SK-N-SH (cell line): Measurements from ENCODE around the gene ARL6IP5. TPM values are rescaled to one million over a fixed set of nuclear protein-coding genes. Genes with fewer than 3 reads are reported as not detected.

Experiments
- CTCF ChIA-PET: fragments of 300-600, 350-600 bp; formaldehyde crosslinking; extraction: SDS; loops from one replicate; lab custom pipeline; 2021; lab: Yijun Ruan, JAX
- POLR2A ChIA-PET: fragments of 350-600 bp; sonication (Branson Sonifier 250); formaldehyde crosslinking; extraction: SDS; loops from one replicate; lab custom pipeline; 2020; ENCODE audit warnings: antibody characterized with exemption, inconsistent platforms; lab: Yijun Ruan, JAX
- DNase-seq: peaks from one replicate; pipeline ENCODE4 v3.0.0; 2012
- H2AFZ ChIP-seq: fragments of 200-600 bp; sonication (generic); 2 replicates; pipeline ENCODE4 v1.8.1; 2016; ENCODE audit warnings: antibody characterized with exemption, mild to moderate bottlenecking, low read depth
- H3F3A ChIP-seq: fragments of 200-600 bp; sonication (generic); replicated peaks from 2 replicates; pipeline ENCODE3; 2016; ENCODE audit warnings: antibody characterized with exemption, mild to moderate bottlenecking; ENCODE audit not compliant: insufficient read depth
- H3K27ac ChIP-seq, 2 experiments: fragments of 200-500 bp in 1 of 2; fragments of 200-600 bp in 1 of 2; sonication (Bioruptor generic) in 1 of 2; sonication (generic), shearing (Covaris generic) in 1 of 2; 2 replicates each; pipeline versions ENCODE4 v1.5.1 to v1.6.1; 2014 to 2016; ENCODE audit warnings: low read depth in 2 of 2, inconsistent platforms in 1 of 2, low read length in 1 of 2, mild to moderate bottlenecking in 1 of 2, mixed read lengths in 1 of 2
- H3K27me3 ChIP-seq: fragments of 200-600 bp; sonication (generic), shearing (Covaris generic); 2 replicates; pipeline ENCODE4 v1.6.1; 2016; ENCODE audit warnings: mixed run types; ENCODE audit not compliant: insufficient read depth
- H3K36me3 ChIP-seq, 2 experiments: fragments of 200-500 bp in 1 of 2; fragments of 200-600 bp in 1 of 2; sonication (Bioruptor generic) in 1 of 2; sonication (generic) in 1 of 2; replicated peaks in 1 of 2; 2 replicates each; pipeline versions ENCODE3 to v1.5.1; 2014 to 2016; ENCODE audit warnings: low read length in 1 of 2, mild to moderate bottlenecking in 1 of 2; ENCODE audit not compliant: insufficient read depth in 2 of 2, control insufficient read depth in 1 of 2
- H3K4me1 ChIP-seq, 2 experiments: fragments of 200-500 bp in 1 of 2; fragments of 200-600 bp in 1 of 2; sonication (Bioruptor generic) in 1 of 2; sonication (generic), shearing (Covaris generic) in 1 of 2; 2 replicates each; pipeline versions ENCODE4 v1.5.1 to v1.6.1; 2014 to 2016; ENCODE audit warnings: low read depth in 1 of 2, low read length in 1 of 2, mixed run types in 1 of 2; ENCODE audit not compliant: insufficient read depth in 2 of 2, control insufficient read depth in 1 of 2
- H3K4me2 ChIP-seq: fragments of 200-600 bp; sonication (generic), shearing (Covaris generic); 2 replicates; pipeline ENCODE4 v1.6.1; 2017; ENCODE audit warnings: mixed run types
- H3K4me3 ChIP-seq, 2 experiments: fragments of 200-500 bp in 1 of 2; fragments of 200-600 bp in 1 of 2; sonication (Bioruptor generic) in 1 of 2; sonication (generic), shearing (Covaris generic) in 1 of 2; 2 replicates each; pipeline versions ENCODE4 v1.5.1 to v1.8.1; 2014 to 2016; ENCODE audit warnings: low read depth in 2 of 2, inconsistent platforms in 1 of 2, low read length in 1 of 2, mild to moderate bottlenecking in 1 of 2, mixed read lengths in 1 of 2, moderate library complexity in 1 of 2
- H3K79me2 ChIP-seq: fragments of 200-600 bp; sonication (generic); 2 replicates; pipeline ENCODE4 v1.8.1; 2017; ENCODE audit warnings: mild to moderate bottlenecking; ENCODE audit not compliant: insufficient read depth
- H3K9ac ChIP-seq: fragments of 200-600 bp; sonication (generic); 2 replicates; pipeline ENCODE4 v1.6.1; 2017; ENCODE audit warnings: mixed run types
- H3K9me2 ChIP-seq: fragments of 200-600 bp; sonication (generic); 2 replicates; pipeline ENCODE4 v1.6.1; 2017; ENCODE audit warnings: mixed run types
- H3K9me3 ChIP-seq: fragments of 200-600 bp; sonication (generic); 2 replicates; pipeline ENCODE4 v1.6.1; 2017; ENCODE audit warnings: mixed run types, mild to moderate bottlenecking, moderate library complexity
- H4K20me1 ChIP-seq: fragments of 200-600 bp; sonication (generic); 2 replicates; pipeline ENCODE4 v1.6.1; 2017; ENCODE audit warnings: mild to moderate bottlenecking, mixed run types; ENCODE audit not compliant: insufficient read depth
- CHD2 ChIP-seq: fragments of 150-350 bp; IDR thresholded peaks from 2 replicates; pipeline ENCODE4 v1.6.1; 2018; ENCODE audit warnings: low read length; ENCODE audit not compliant: partially characterized antibody
- ELF1 ChIP-seq: IDR thresholded peaks from 2 replicates; pipeline ENCODE4 v1.4.0; 2012
- EZH2phosphoT487 ChIP-seq: fragments of 200-600 bp; sonication (generic); IDR thresholded peaks from 2 replicates; pipeline ENCODE4 v1.6.1; 2017; ENCODE audit warnings: low read depth, mixed run types, mild to moderate bottlenecking, antibody characterized with exemption, moderate library complexity, borderline replicate concordance
- FOSL2 ChIP-seq: IDR thresholded peaks from 2 replicates; pipeline ENCODE4 v1.4.0; 2012; ENCODE audit warnings: low read depth, mild to moderate bottlenecking, moderate library complexity, borderline replicate concordance
- GABPA ChIP-seq: IDR thresholded peaks from 2 replicates; pipeline ENCODE4 v1.4.0; 2012; ENCODE audit warnings: low read depth, mild to moderate bottlenecking
- JUND ChIP-seq: IDR thresholded peaks from 2 replicates; pipeline ENCODE4 v1.4.0; 2012
- MEF2A ChIP-seq: IDR thresholded peaks from 2 replicates; pipeline ENCODE4 v1.4.0; 2012; ENCODE audit warnings: low read depth, borderline replicate concordance
- MXI1 ChIP-seq: IDR thresholded peaks from 2 replicates; pipeline ENCODE4 v1.6.1; 2012; ENCODE audit warnings: mild to moderate bottlenecking, low read depth, low read length, improper control_type of control experiment
- NRF1 ChIP-seq: IDR thresholded peaks from 2 replicates; pipeline ENCODE4 v1.6.1; 2012; ENCODE audit warnings: low read depth, mild to moderate bottlenecking, low read length
- POLR2AphosphoS5 ChIP-seq: IDR thresholded peaks from 2 replicates; pipeline ENCODE4 v1.6.1; 2012; ENCODE audit warnings: low read depth, low read length
- RXRA ChIP-seq: IDR thresholded peaks from 2 replicates; pipeline ENCODE4 v1.4.0; 2012; ENCODE audit warnings: low read depth, mild to moderate bottlenecking, borderline replicate concordance
- SMC3 ChIP-seq: IDR thresholded peaks from 2 replicates; pipeline ENCODE4 v1.6.1; 2012; ENCODE audit warnings: low read depth, low read length, improper control_type of control experiment
- WGBS: methylation state at CpG from one replicate; pipeline ENCODE4 v1.1.6; 2017; ENCODE audit warnings: low lambda C conversion rate; 5-methylcytosine and 5-hydroxymethylcytosine counted together
- polyA plus RNA-seq, 3 experiments: library from polyadenylated mRNA; depleted of rRNA; stranded (reverse); fragments of >200 nt; gene quantifications; 2 replicates each; pipeline ENCODE4 v1.2.3, GENCODE V29; 2012
- TF ChIP-seq, protein P1 (sequence below): IDR thresholded peaks from 2 replicates; pipeline ENCODE4 v1.4.0; 2012; ENCODE audit warnings: low read depth
- TF ChIP-seq, protein P2 (sequence below): fragments of 200-600 bp; sonication (generic); IDR thresholded peaks from 2 replicates; pipeline ENCODE4 v1.6.1; 2017; ENCODE audit warnings: antibody characterized with exemption, mild to moderate bottlenecking, moderate library complexity
- TF ChIP-seq, protein P3 (sequence below): IDR thresholded peaks from 2 replicates; pipeline ENCODE4 v1.6.1; 2012; ENCODE audit warnings: mild to moderate bottlenecking, low read depth, low read length, moderate library complexity
- TF ChIP-seq, protein P4 (sequence below): IDR thresholded peaks from 2 replicates; pipeline ENCODE4; 2012

ARL6IP5 gene
- polyA plus RNA-seq, 1 of the 3 experiments (the other 2 are of a cell fraction): 64.6 TPM

DNA sequence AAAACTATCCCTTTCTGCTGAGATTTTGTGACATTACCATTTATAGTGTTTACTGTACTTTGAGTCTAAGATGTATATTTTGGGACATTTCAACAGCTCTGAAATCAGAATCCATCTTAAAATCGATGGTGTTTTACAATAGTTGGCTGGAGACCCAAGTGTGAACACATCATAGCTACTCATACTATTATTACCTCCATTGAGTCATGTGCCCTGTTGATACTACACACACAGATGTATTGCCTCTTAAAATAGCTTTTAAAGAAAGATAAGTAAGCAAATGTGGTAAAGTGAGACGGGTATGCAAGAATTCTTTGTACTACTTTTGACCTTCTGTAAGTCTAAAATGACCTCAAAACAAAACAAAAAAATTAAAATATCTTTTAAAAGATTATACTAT is 31.0 kb downstream of the ARL6IP5 start:
- TF ChIP-seq MEF2A (0 out of 2 replicates have a peak, but pooled peaks have one; percentile 24), NRF1 (no peak), POLR2AphosphoS5 (no peak), JUND (0 out of 2 replicates have a peak, but pooled peaks have one; percentile 2), RXRA (no peak), MXI1 (no peak), FOSL2 (peak; percentile 25; the same call in 1 of the 2 replicates)
- TF ChIP-seq, protein P1, sequence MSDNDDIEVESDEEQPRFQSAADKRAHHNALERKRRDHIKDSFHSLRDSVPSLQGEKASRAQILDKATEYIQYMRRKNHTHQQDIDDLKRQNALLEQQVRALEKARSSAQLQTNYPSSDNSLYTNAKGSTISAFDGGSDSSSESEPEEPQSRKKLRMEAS: no peak
- TF ChIP-seq, protein P2, sequence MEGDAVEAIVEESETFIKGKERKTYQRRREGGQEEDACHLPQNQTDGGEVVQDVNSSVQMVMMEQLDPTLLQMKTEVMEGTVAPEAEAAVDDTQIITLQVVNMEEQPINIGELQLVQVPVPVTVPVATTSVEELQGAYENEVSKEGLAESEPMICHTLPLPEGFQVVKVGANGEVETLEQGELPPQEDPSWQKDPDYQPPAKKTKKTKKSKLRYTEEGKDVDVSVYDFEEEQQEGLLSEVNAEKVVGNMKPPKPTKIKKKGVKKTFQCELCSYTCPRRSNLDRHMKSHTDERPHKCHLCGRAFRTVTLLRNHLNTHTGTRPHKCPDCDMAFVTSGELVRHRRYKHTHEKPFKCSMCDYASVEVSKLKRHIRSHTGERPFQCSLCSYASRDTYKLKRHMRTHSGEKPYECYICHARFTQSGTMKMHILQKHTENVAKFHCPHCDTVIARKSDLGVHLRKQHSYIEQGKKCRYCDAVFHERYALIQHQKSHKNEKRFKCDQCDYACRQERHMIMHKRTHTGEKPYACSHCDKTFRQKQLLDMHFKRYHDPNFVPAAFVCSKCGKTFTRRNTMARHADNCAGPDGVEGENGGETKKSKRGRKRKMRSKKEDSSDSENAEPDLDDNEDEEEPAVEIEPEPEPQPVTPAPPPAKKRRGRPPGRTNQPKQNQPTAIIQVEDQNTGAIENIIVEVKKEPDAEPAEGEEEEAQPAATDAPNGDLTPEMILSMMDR: no peak
- ChIA-PET CTCF (interaction anchor here (0.5 to 1.3 kb wide), 5 partner anchors 15 to 271 kb away, joined by 3 to 5 read pairs (median 4); no protein-coding TSS in a partner anchor), POLR2A (no interaction called here)
- no peak overlapping the region; the same call in 1 of the 2 replicates for H2AFZ ChIP-seq
- H3K4me2 ChIP-seq: no peak overlapping the region
- WGBS: 30% methylated on average over 2 of the region's 2 CpGs
- no peak overlapping the region for H3K9ac ChIP-seq
- no peaks in the 10 kb centered on the region for H3K9me2 ChIP-seq
- no peak overlapping the region for H3K4me3 ChIP-seq
- H3K79me2 ChIP-seq: no peaks in the 10 kb centered on the region
- no peaks in the 10 kb centered on the region for H3K9me3 ChIP-seq
- no peaks in the 10 kb centered on the region; a peak in 1 of 4 replicates for H3K4me1 ChIP-seq
- H3K36me3 ChIP-seq: no peaks in the 10 kb centered on the region
- H3K27me3 ChIP-seq: no peaks in the 10 kb centered on the region
- no peak for DNase-seq
- H4K20me1 ChIP-seq: no peaks in the 10 kb centered on the region
- no peak overlapping the region for H3K27ac ChIP-seq
- no peaks in the 10 kb centered on the region for H3F3A ChIP-seq

DNA sequence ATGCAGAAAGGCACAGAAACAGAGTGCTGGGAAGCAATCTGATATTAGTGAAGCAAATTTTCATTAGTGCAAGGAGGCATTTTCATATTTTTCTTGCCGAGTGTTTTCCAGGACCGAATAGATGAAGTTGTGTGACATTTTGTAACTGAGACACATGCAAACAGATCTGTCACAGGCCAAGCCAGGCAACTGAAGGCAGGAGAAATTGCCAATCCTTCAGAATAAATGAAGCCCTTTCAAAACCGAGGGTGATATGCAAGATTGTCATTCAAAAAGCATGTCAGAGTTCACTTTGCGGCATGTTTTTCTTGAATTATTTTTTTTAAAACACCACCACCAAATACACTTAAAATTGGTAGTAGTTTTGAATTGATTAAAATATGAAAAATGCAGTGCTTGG is 31.4 kb downstream of the ARL6IP5 start:
- Histone ChIP-seq H3K9me3 (no peaks in the 10 kb centered on the region), H2AFZ (no peak overlapping the region), H3K4me2 (no peak overlapping the region), H3K27me3 (no peaks in the 10 kb centered on the region), H3K79me2 (no peaks in the 10 kb centered on the region), H4K20me1 (no peaks in the 10 kb centered on the region), H3K4me3 (no peak overlapping the region), H3K4me1 (no peaks in the 10 kb centered on the region; a peak in 1 of 4 replicates), H3K9ac (no peak overlapping the region), H3F3A (no peaks in the 10 kb centered on the region), H3K27ac (no peak overlapping the region), H3K9me2 (no peaks in the 10 kb centered on the region), H3K36me3 (no peaks in the 10 kb centered on the region)
- DNase-seq: no peak
- WGBS: 92% methylated on average over 4 of the region's 4 CpGs
- TF ChIP-seq, protein P2: no peak
- TF ChIP-seq POLR2AphosphoS5 (no peak), EZH2phosphoT487 (no peak), ELF1 (no peak), GABPA (no peak), MXI1 (no peak), SMC3 (no peak), CHD2 (no peak)
- TF ChIP-seq, protein P3, sequence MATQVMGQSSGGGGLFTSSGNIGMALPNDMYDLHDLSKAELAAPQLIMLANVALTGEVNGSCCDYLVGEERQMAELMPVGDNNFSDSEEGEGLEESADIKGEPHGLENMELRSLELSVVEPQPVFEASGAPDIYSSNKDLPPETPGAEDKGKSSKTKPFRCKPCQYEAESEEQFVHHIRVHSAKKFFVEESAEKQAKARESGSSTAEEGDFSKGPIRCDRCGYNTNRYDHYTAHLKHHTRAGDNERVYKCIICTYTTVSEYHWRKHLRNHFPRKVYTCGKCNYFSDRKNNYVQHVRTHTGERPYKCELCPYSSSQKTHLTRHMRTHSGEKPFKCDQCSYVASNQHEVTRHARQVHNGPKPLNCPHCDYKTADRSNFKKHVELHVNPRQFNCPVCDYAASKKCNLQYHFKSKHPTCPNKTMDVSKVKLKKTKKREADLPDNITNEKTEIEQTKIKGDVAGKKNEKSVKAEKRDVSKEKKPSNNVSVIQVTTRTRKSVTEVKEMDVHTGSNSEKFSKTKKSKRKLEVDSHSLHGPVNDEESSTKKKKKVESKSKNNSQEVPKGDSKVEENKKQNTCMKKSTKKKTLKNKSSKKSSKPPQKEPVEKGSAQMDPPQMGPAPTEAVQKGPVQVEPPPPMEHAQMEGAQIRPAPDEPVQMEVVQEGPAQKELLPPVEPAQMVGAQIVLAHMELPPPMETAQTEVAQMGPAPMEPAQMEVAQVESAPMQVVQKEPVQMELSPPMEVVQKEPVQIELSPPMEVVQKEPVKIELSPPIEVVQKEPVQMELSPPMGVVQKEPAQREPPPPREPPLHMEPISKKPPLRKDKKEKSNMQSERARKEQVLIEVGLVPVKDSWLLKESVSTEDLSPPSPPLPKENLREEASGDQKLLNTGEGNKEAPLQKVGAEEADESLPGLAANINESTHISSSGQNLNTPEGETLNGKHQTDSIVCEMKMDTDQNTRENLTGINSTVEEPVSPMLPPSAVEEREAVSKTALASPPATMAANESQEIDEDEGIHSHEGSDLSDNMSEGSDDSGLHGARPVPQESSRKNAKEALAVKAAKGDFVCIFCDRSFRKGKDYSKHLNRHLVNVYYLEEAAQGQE: no peak
- TF ChIP-seq, protein P4, sequence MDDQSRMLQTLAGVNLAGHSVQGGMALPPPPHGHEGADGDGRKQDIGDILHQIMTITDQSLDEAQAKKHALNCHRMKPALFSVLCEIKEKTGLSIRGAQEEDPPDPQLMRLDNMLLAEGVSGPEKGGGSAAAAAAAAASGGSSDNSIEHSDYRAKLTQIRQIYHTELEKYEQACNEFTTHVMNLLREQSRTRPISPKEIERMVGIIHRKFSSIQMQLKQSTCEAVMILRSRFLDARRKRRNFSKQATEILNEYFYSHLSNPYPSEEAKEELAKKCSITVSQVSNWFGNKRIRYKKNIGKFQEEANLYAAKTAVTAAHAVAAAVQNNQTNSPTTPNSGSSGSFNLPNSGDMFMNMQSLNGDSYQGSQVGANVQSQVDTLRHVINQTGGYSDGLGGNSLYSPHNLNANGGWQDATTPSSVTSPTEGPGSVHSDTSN: no peak
- CTCF ChIA-PET: interaction anchor here (1.1 to 1.3 kb wide), 3 partner anchors 15 to 190 kb away, joined by 3 to 5 read pairs (median 4); no protein-coding TSS in a partner anchor
- POLR2A ChIA-PET: no interaction called here
